ENCODE measurements around the gene NDUFAF4.

GRCh38 chr6:96942676-96943075 lies 45.0 kb upstream of the NDUFAF4 start:
- no peak for TF ChIP-seq CTCF (IDR thresholded peaks at IDR 0.05)
- no peak for TF ChIP-seq POLR2A (IDR thresholded peaks at IDR 0.05)
